Small intestine (tissue), 7 donors: ENCODE results near the gene LPO. TPM values are rescaled to one million over a fixed set of nuclear protein-coding genes. Genes with fewer than 3 reads are reported as not detected.

Source experiments
- DNase-seq, 2 donors: peaks; one replicate each; pipeline versions ENCODE4 v3.0.0 to v3.0.0-alpha.2; 2013
- FAIRE-seq: peaks from 2 replicates; lab custom pipeline; 2012; peaks lifted over from hg19 to GRCh38; lab: Jason Lieb, UNC
- H3K27ac ChIP-seq, 3 donors: one replicate each; pipeline ENCODE4 v1.5.1; 2013; ENCODE audit warnings: low read length in 2 of 3, mild to moderate bottlenecking in 2 of 3, control low read depth in 1 of 3, inconsistent platforms in 1 of 3, low read depth in 1 of 3, moderate library complexity in 1 of 3
- H3K27me3 ChIP-seq, 3 donors: one replicate each; pipeline ENCODE4 v1.6.1; 2013; ENCODE audit warnings: low read length in 3 of 3, inconsistent platforms in 1 of 3; ENCODE audit not compliant: control insufficient read depth in 3 of 3, insufficient read depth in 3 of 3
- H3K36me3 ChIP-seq, 3 donors: one replicate each; pipeline ENCODE4 v1.6.1; 2013; ENCODE audit warnings: low read length in 3 of 3, inconsistent platforms in 1 of 3, low read depth in 1 of 3, mild to moderate bottlenecking in 1 of 3, moderate library complexity in 1 of 3; ENCODE audit not compliant: control insufficient read depth in 3 of 3, insufficient read depth in 2 of 3
- H3K4me1 ChIP-seq, 3 donors: one replicate each; pipeline ENCODE4 v1.6.1; 2013; ENCODE audit warnings: low read length in 2 of 3, inconsistent platforms in 1 of 3, low read depth in 1 of 3, mild to moderate bottlenecking in 1 of 3, moderate library complexity in 1 of 3; ENCODE audit not compliant: control insufficient read depth in 3 of 3, insufficient read depth in 2 of 3
- H3K4me3 ChIP-seq, 3 donors: one replicate each; pipeline ENCODE4 v1.5.1; 2013; ENCODE audit warnings: low read length in 3 of 3, control low read depth in 1 of 3, inconsistent platforms in 1 of 3, low read depth in 1 of 3, mild to moderate bottlenecking in 1 of 3, moderate library complexity in 1 of 3
- H3K9me3 ChIP-seq, 2 donors: one replicate each; pipeline ENCODE4 v1.6.1; 2013; ENCODE audit warnings: low read depth in 1 of 2, low read length in 1 of 2; ENCODE audit not compliant: control insufficient read depth in 2 of 2, insufficient read depth in 1 of 2
- WGBS, 3 donors: extraction: QIAGEN DNeasy Blood & Tissue Kit; methylation state at CpG; one replicate each; pipeline ENCODE4 v1.1.7; 2013; 5-methylcytosine and 5-hydroxymethylcytosine counted together
- polyA plus RNA-seq, 4 donors: library from polyadenylated mRNA; stranded (reverse) in 3 of 4; unstranded in 1 of 4; fragments of 200-250 nt in 3 of 4; fragments of 120-200 nt in 1 of 4; gene quantifications; one replicate each; pipeline versions ENCODE4 v1.2.1 to v1.2.3, GENCODE V29; 2013
- donor health status: healthy with polysubstance abuse.
- donor health status: control.
- donor health status: control.
- donor health status: Bipolar disorder and iron deficiency.
- donor health status: healthy.

LPO gene
- polyA plus RNA-seq, 4 donors, result 0.44 to 0.55 TPM; not detected in 2

DNA sequence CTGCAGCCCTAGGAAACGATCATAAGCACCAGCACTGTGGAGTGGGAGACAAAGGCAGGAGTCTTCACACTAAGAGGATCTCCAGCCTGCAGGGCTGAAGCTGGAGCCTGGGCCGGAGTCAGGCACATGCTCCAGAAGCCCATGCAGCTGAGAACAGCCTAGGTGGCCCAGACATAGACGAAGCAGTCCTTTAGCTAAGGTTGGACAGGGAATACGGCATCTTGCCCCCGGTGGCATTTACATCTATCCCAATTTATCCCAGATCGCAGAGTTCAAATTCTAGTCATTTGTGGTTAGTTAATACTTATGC lies 76.3 kb downstream of the LPO start:
- no peak overlapping the region for H3K27ac ChIP-seq
- no peak overlapping the region for H3K4me3 ChIP-seq
- 91 to 93% (median 93%) methylated on average over 6 of the region's 6 CpGs for WGBS, 3 donors
- no peak for FAIRE-seq
- H3K9me3 ChIP-seq, result no peaks in the 10 kb centered on the region
- peaks cover 0 to 6% (median 0%) of the 10 kb centered on the region in 3 donors for H3K4me1 ChIP-seq
- peaks cover 0 to 2% (median 0%) of the 10 kb centered on the region in 3 donors for H3K36me3 ChIP-seq
- DNase-seq, result no peak
- H3K27me3 ChIP-seq, result no peaks in the 10 kb centered on the region

DNA sequence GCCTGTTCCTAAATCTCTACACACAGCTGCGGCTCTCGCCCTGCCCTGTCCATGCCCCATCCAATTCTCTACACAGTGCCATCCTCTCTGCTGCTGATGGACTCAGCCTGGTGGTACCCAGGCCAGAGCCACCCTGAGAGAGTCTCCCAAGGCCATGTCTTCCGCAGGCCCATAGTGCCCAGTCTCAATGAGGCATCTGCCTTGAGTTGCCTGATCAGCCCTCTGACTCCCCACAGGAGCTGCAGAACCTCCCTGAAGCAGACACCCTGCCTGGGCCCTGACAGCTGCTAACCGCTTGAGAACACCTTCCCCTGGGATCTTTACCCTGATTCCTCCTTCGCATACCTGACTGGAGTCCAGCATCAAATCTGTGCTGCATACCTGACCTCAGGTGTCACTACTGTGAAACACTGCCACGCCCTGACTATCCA lies 76.9 kb downstream of the LPO start:
- no peak overlapping the region for H3K27ac ChIP-seq
- H3K4me1 ChIP-seq, result peaks cover 0 to 6% (median 0%) of the 10 kb centered on the region in 3 donors
- FAIRE-seq (no peak), DNase-seq (no peak)
- H3K27me3 ChIP-seq, result no peaks in the 10 kb centered on the region
- H3K4me3 ChIP-seq, result no peak overlapping the region
- 90 to 93% (median 91%) methylated on average over 6 of the region's 6 CpGs for WGBS, 3 donors
- H3K36me3 ChIP-seq, result peaks cover 0 to 2% (median 0%) of the 10 kb centered on the region in 3 donors
- no peaks in the 10 kb centered on the region for H3K9me3 ChIP-seq

DNA sequence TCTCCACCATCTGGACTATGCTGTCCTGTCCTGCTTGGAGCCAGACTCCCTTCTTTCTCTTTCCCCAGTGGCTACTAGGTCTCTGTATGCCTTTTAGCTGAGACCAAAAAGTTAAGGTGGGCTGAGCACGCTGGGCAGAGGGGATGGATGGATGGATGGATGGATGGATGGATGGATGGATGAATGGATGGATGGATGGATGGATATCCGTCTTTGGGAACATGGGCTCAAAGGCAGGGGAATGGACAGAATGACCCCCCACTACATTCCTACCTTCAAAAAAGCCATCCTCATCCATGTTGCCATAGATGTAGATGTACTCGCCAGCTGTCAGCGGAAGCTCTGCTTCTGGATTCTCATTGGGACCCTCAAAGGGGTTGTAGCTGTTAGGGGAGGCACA lies 77.4 kb downstream of the LPO start:
- FAIRE-seq (no peak), DNase-seq (no peak)
- H3K9me3 ChIP-seq, result no peaks in the 10 kb centered on the region
- H3K27me3 ChIP-seq, result no peaks in the 10 kb centered on the region
- H3K4me3 ChIP-seq, result no peak overlapping the region
- H3K36me3 ChIP-seq, result peaks cover 0 to 2% (median 0%) of the 10 kb centered on the region in 3 donors
- H3K4me1 ChIP-seq, result peaks cover 0 to 6% (median 0%) of the 10 kb centered on the region in 3 donors
- 94 to 98% (median 97%) methylated on average over 4 of the region's 4 CpGs for WGBS, 3 donors
- H3K27ac ChIP-seq, result no peak overlapping the region

GRCh38 chr17:58316260-58316960 lies 78.0 kb downstream of the LPO start:
- WGBS, 3 donors, result 92 to 96% (median 94%) methylated on average over 8 of the region's 8 CpGs
- no peak for DNase-seq

GRCh38 chr17:58317421-58318064 lies 79.2 kb downstream of the LPO start:
- Histone ChIP-seq H3K27me3 (no peaks in the 10 kb centered on the region), H3K27ac (peak overlapping the region in 2 of 3 donors; percentile 33 to 51), H3K4me3 (no peak overlapping the region), H3K9me3 (no peaks in the 10 kb centered on the region), H3K4me1 (peaks cover 0 to 6% (median 0%) of the 10 kb centered on the region in 3 donors), H3K36me3 (peaks cover 0 to 10% (median 0%) of the 10 kb centered on the region in 3 donors)
- 3 to 20% (median 11%) methylated on average over 5 of the region's 5 CpGs for WGBS, 3 donors
- DNase-seq, result peak; percentile 63 to 78
- no peak for FAIRE-seq

More at GRCh38 chr17:58316260-58316960, 78.0 kb downstream of the LPO start:
- Histone ChIP-seq H3K27me3 (no peaks in the 10 kb centered on the region), H3K4me3 (no peak overlapping the region), H3K36me3 (peaks cover 0 to 3% (median 0%) of the 10 kb centered on the region in 3 donors), H3K4me1 (peaks cover 0 to 6% (median 0%) of the 10 kb centered on the region in 3 donors), H3K27ac (no peak overlapping the region), H3K9me3 (no peaks in the 10 kb centered on the region)
- FAIRE-seq, result no peak

DNA sequence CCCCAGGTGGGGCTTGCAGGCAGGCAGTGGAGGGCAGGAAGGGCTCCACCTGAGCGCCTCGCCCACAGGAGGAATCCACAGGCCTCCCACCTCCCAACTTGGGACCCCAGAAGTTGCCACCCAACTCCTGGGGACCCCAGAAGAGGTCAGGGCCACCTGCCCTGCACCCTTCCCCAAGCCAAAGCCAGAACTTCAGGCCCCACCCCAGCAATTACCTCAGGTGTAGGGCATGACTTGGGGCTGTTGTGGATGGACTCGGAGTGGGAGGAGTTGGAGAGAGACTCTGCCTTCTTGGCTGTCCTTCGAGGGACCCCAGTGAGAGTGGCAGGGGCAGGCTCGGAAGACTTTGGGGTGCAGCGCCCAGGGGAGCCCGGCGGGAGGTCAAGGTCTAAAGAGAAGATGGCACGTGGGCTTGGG lies 79.7 kb downstream of the LPO start:
- H3K27ac ChIP-seq, result peak overlapping the region in 2 of 3 donors; percentile 33 to 51

More for the DNA sequence above, 79.7 kb downstream of the LPO start:
- FAIRE-seq, result no peak
- peaks cover 0 to 11% (median 0%) of the 10 kb centered on the region in 3 donors for H3K36me3 ChIP-seq
- 73 to 89% (median 75%) methylated on average over 9 of the region's 9 CpGs for WGBS, 3 donors
- H3K27me3 ChIP-seq, result no peaks in the 10 kb centered on the region
- no peaks in the 10 kb centered on the region for H3K9me3 ChIP-seq
- no peak overlapping the region for H3K4me3 ChIP-seq
- no peak for DNase-seq
- peaks cover 0 to 6% (median 0%) of the 10 kb centered on the region in 3 donors for H3K4me1 ChIP-seq

Other genes with a start within 250 kb of the LPO start
- gene SRSF1, start 231.3 kb upstream of the LPO start, polyA plus RNA-seq, result 100 to 1,000 TPM in 2 of 4 donors, 10 to 100 TPM in 2; 62.7 to 193 (median 106) TPM
- gene DYNLL2, start 155.2 kb upstream of the LPO start, polyA plus RNA-seq, result 10 to 100 TPM; 18.9 to 41.9 (median 32.7) TPM
- under 1 TPM in 1 of 4 donors, not detected in 3; 0.03 TPM for gene OR4D1, start 90.2 kb upstream of the LPO start, polyA plus RNA-seq
- gene OR4D2, start 71.6 kb upstream of the LPO start, polyA plus RNA-seq, result not detected
- gene EPX, start 45.9 kb upstream of the LPO start, polyA plus RNA-seq, result under 1 TPM in 1 of 4 donors, not detected in 3; 0.24 TPM
- 10 to 100 TPM in 2 of 4 donors, 1 to 10 TPM in 2; 2.7 to 26.6 (median 9.2) TPM for gene MKS1, start 19.3 kb upstream of the LPO start, polyA plus RNA-seq
- 1 to 10 TPM in 1 of 4 donors, under 1 TPM in 1, not detected in 2; 0.12 to 1.1 TPM for gene MPO, start 42.4 kb downstream of the LPO start, polyA plus RNA-seq
- gene TSPOAP1, start 90.2 kb downstream of the LPO start, polyA plus RNA-seq, result 10 to 100 TPM in 1 of 4 donors, 1 to 10 TPM in 2, under 1 TPM in 1; 0.89 to 10.9 (median 2.6) TPM
- 100 to 1,000 TPM in 1 of 4 donors, 10 to 100 TPM in 3; 70.3 to 102 (median 79.7) TPM for gene SUPT4H1, start 113.6 kb downstream of the LPO start, polyA plus RNA-seq
- 10 to 100 TPM in 2 of 4 donors, 1 to 10 TPM in 2; 3.5 to 29.4 (median 15.7) TPM for gene RNF43, start 178.9 kb downstream of the LPO start, polyA plus RNA-seq
- under 1 TPM in 2 of 4 donors, not detected in 2; 0.01 to 0.03 TPM for gene HSF5, start 249.8 kb downstream of the LPO start, polyA plus RNA-seq